ENCODE results near the gene POU6F2. TPM values are rescaled to one million over a fixed set of nuclear protein-coding genes. Genes with fewer than 3 reads are reported as not detected.

The POU6F2 gene
- total RNA-seq, 1 experiment from 2014 or later, result not detected

GRCh38 chr7:39195967-39196366 is 218.3 kb downstream of the POU6F2 start:
- Histone ChIP-seq H3K4me2 (ENCODE audit: low read length) (no peak overlapping the region), H3F3A (ENCODE audit: low read length, unreplicated experiment) (no peaks in the 10 kb centered on the region), H3K9me3 (ENCODE audit: low read length) (no peaks in the 10 kb centered on the region), H3K9ac (ENCODE audit: low read length) (no peak overlapping the region), H3K4me1 (ENCODE audit: insufficient read depth, low read length) (no peaks in the 10 kb centered on the region), H2AFZ (ENCODE audit: low read length) (no peak overlapping the region), H3K9me2 (replicated peaks; ENCODE audit: low read length) (no peaks in the 10 kb centered on the region), H3K36me3 (ENCODE audit: low read depth, low read length) (no peaks in the 10 kb centered on the region), H3K79me2 (ENCODE audit: low read length) (no peaks in the 10 kb centered on the region), H3K4me3 (ENCODE audit: low read length) (no peak overlapping the region), H3K27ac (ENCODE audit: low read length) (no peak overlapping the region), H4K20me1 (ENCODE audit: low read length) (no peaks in the 10 kb centered on the region), H3K27me3 (ENCODE audit: low read length) (peaks cover 38% of the 10 kb centered on the region)
- intact Hi-C loops (cut with micrococcal nuclease), result no loop called here
- DNase-seq (no peak), ATAC-seq (no peak)
- POLR2A ChIA-PET (ENCODE audit: unreplicated experiment), result no interaction called here
- CTCF ChIA-PET, result no interaction called here
- TF ChIP-seq, protein P1, sequence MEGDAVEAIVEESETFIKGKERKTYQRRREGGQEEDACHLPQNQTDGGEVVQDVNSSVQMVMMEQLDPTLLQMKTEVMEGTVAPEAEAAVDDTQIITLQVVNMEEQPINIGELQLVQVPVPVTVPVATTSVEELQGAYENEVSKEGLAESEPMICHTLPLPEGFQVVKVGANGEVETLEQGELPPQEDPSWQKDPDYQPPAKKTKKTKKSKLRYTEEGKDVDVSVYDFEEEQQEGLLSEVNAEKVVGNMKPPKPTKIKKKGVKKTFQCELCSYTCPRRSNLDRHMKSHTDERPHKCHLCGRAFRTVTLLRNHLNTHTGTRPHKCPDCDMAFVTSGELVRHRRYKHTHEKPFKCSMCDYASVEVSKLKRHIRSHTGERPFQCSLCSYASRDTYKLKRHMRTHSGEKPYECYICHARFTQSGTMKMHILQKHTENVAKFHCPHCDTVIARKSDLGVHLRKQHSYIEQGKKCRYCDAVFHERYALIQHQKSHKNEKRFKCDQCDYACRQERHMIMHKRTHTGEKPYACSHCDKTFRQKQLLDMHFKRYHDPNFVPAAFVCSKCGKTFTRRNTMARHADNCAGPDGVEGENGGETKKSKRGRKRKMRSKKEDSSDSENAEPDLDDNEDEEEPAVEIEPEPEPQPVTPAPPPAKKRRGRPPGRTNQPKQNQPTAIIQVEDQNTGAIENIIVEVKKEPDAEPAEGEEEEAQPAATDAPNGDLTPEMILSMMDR (conservative IDR thresholded peaks at IDR 0.05; ENCODE audit: low read depth, low read length), result no peak
- TF ChIP-seq EZH2 (IDR thresholded peaks at IDR 0.05; ENCODE audit: low read length, unreplicated experiment) (no peak), EZH2phosphoT487 (IDR thresholded peaks at IDR 0.05; ENCODE audit: borderline replicate concordance, low read length) (no peak)
- no TSS peak for BruUV-seq (replicated peaks)

GRCh38 chr7:39197831-39198230 is 220.1 kb downstream of the POU6F2 start:
- TF ChIP-seq, protein P1 (conservative IDR thresholded peaks at IDR 0.05; ENCODE audit: low read depth, low read length), result no peak
- TF ChIP-seq EZH2phosphoT487 (IDR thresholded peaks at IDR 0.05; ENCODE audit: borderline replicate concordance, low read length), result no peak
- no peak for TF ChIP-seq EZH2 (IDR thresholded peaks at IDR 0.05; ENCODE audit: low read length, unreplicated experiment)
- Histone ChIP-seq H3K36me3 (ENCODE audit: low read depth, low read length) (no peaks in the 10 kb centered on the region), H3K79me2 (ENCODE audit: low read length) (no peaks in the 10 kb centered on the region), H3K27me3 (ENCODE audit: low read length) (peaks cover 44% of the 10 kb centered on the region), H3F3A (ENCODE audit: low read length, unreplicated experiment) (no peaks in the 10 kb centered on the region), H3K4me2 (ENCODE audit: low read length) (no peak overlapping the region), H3K9me2 (replicated peaks; ENCODE audit: low read length) (no peaks in the 10 kb centered on the region), H4K20me1 (ENCODE audit: low read length) (no peaks in the 10 kb centered on the region), H2AFZ (ENCODE audit: low read length) (no peak overlapping the region), H3K4me3 (ENCODE audit: low read length) (no peak overlapping the region), H3K4me1 (ENCODE audit: insufficient read depth, low read length) (no peaks in the 10 kb centered on the region), H3K9me3 (ENCODE audit: low read length) (no peaks in the 10 kb centered on the region), H3K9ac (ENCODE audit: low read length) (no peak overlapping the region), H3K27ac (ENCODE audit: low read length) (no peak overlapping the region)
- intact Hi-C loops (cut with micrococcal nuclease), result no loop called here
- BruUV-seq (replicated peaks), result no TSS peak
- CTCF ChIA-PET, result no interaction called here
- POLR2A ChIA-PET (ENCODE audit: unreplicated experiment), result no interaction called here
- ATAC-seq (no peak), DNase-seq (peak; percentile 1)

- intact Hi-C loops (cut with micrococcal nuclease), result no loop called here
- H2AFZ ChIP-seq (ENCODE audit: low read length), result no peak overlapping the region
- POLR2A ChIA-PET (ENCODE audit: unreplicated experiment), result no interaction called here
- TF ChIP-seq EZH2phosphoT487 (IDR thresholded peaks at IDR 0.05; ENCODE audit: borderline replicate concordance, low read length) (no peak), EZH2 (IDR thresholded peaks at IDR 0.05; ENCODE audit: low read length, unreplicated experiment) (no peak)
- TF ChIP-seq, protein P1 (conservative IDR thresholded peaks at IDR 0.05; ENCODE audit: low read depth, low read length), result no peak
- H3K4me1 ChIP-seq (ENCODE audit: insufficient read depth, low read length), result no peaks in the 10 kb centered on the region
- ATAC-seq, result no peak
- H3K9ac ChIP-seq (ENCODE audit: low read length), result no peak overlapping the region
- no peak overlapping the region for H3K4me2 ChIP-seq (ENCODE audit: low read length)
- H3K36me3 ChIP-seq (ENCODE audit: low read depth, low read length), result no peaks in the 10 kb centered on the region
- H3K79me2 ChIP-seq (ENCODE audit: low read length), result no peaks in the 10 kb centered on the region
- no peaks in the 10 kb centered on the region for H4K20me1 ChIP-seq (ENCODE audit: low read length)
- CTCF ChIA-PET, result no interaction called here
- H3K4me3 ChIP-seq (ENCODE audit: low read length), result no peak overlapping the region
- H3K9me3 ChIP-seq (ENCODE audit: low read length), result no peaks in the 10 kb centered on the region
- no peak overlapping the region for H3K27ac ChIP-seq (ENCODE audit: low read length)
- no peak for DNase-seq
- no peaks in the 10 kb centered on the region for H3K9me2 ChIP-seq (replicated peaks; ENCODE audit: low read length)
- BruUV-seq (replicated peaks), result no TSS peak
- H3F3A ChIP-seq (ENCODE audit: low read length, unreplicated experiment), result no peaks in the 10 kb centered on the region
- H3K27me3 ChIP-seq (ENCODE audit: low read length), result peaks cover 44% of the 10 kb centered on the region
These were observed 220.8 kb downstream of the POU6F2 start for GRCh38 chr7:39198556-39198955.

All from PC-3 (cell line).